NT2/D1 (cell line): Measurements from ENCODE around the gene ELOF1.

Source experiments
- SUZ12 ChIP-seq: IDR thresholded peaks from 2 replicates; pipeline ENCODE4 v1.6.1; 2011; ENCODE audit not compliant: insufficient read length, insufficient read depth; ENCODE audit errors: extremely low read depth
- YY1 ChIP-seq: IDR thresholded peaks from 2 replicates; pipeline ENCODE4 v1.6.1; 2011; ENCODE audit not compliant: insufficient read length, insufficient read depth

DNA sequence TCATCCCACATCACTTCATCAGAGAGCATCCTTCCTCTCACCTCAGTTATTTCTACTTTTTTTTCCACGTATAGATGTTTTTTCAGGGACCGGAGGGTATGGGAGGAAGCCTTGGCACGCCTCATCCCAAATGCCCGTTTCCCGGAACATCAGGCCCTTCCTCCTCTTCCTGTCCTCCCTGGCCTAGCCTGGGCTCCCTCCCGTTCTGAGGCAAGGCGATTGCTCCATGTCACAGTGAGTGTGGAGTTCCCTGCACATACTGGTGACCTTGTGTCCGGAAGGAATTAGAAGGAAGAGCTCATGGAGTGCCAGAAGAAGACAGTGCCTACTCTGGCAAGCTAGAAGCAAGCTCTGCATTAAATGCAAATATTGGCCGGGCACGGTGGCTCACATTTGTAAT lies 37.1 kb upstream of the ELOF1 start:
- TF ChIP-seq YY1 (no peak), SUZ12 (no peak)
